Caco-2 (cell line): Measurements from ENCODE around the gene MYO1F. TPM values are rescaled to one million over a fixed set of nuclear protein-coding genes. Genes with fewer than 3 reads are reported as not detected.

Experiments used
- BruUV-seq: library from RNA; stranded (reverse); fragments of 400-500 nt; replicated peaks from 2 replicates; lab custom pipeline; 2021; lab: Mats Ljungman, UMichigan
- CTCF ChIA-PET: fragments of 300-600 bp; sonication (Branson Sonifier 250); formaldehyde crosslinking; loops from one replicate; lab custom pipeline; 2022; ENCODE audit warnings: antibody characterized with exemption; lab: Charles Lee
- POLR2A ChIA-PET: fragments of 300-600 bp; sonication (Branson Sonifier 250); formaldehyde crosslinking; loops from one replicate; lab custom pipeline; 2022; ENCODE audit warnings: antibody characterized with exemption; lab: Charles Lee
- DNase-seq, 2 experiments: peaks; one replicate each; pipeline versions ENCODE4 v3.0.0 to v3.0.0-alpha.2; 2020 to 2022
- H3K27me3 ChIP-seq: replicated peaks from 2 replicates; pipeline ENCODE4 v1.6.0; 2011; ENCODE audit warnings: low read length; ENCODE audit not compliant: control insufficient read depth, insufficient read depth
- H3K36me3 ChIP-seq: 2 replicates; pipeline ENCODE4 v1.5.1; 2011; ENCODE audit warnings: low read length; ENCODE audit not compliant: control insufficient read depth, insufficient read depth
- H3K4me1 ChIP-seq: fragments of 250-450 bp; sonication (Bioruptor Pico); 2 replicates; pipeline ENCODE4 v1.5.1; 2020; ENCODE audit warnings: mild to moderate bottlenecking
- H3K4me3 ChIP-seq: 2 replicates; pipeline ENCODE4 v1.5.1; 2011; ENCODE audit warnings: low read depth, mild to moderate bottlenecking, control low read depth, low read length
- H3K9me3 ChIP-seq: fragments of 250-450 bp; sonication (Bioruptor Pico); 2 replicates; pipeline ENCODE4 v1.5.1; 2020; ENCODE audit warnings: mild to moderate bottlenecking, moderate library complexity
- H3K27ac Mint-ChIP-seq: one replicate; pipeline ENCODE4 v1.8.0; 2022; ENCODE audit warnings: mixed read lengths; ENCODE audit not compliant: unreplicated experiment
- H3K27me3 Mint-ChIP-seq: one replicate; pipeline ENCODE4 v1.8.0; 2022; ENCODE audit warnings: mixed read lengths; ENCODE audit not compliant: insufficient read depth, unreplicated experiment
- H3K36me3 Mint-ChIP-seq: one replicate; pipeline ENCODE4 v1.8.0; 2022; ENCODE audit warnings: mild to moderate bottlenecking, mixed read lengths; ENCODE audit not compliant: insufficient read depth, unreplicated experiment
- H3K4me1 Mint-ChIP-seq: one replicate; pipeline ENCODE4 v1.8.0; 2022; ENCODE audit warnings: low read depth, mixed read lengths; ENCODE audit not compliant: unreplicated experiment
- H3K4me3 Mint-ChIP-seq: one replicate; pipeline ENCODE4 v1.8.0; 2022; ENCODE audit warnings: mild to moderate bottlenecking, moderate library complexity, mixed read lengths; ENCODE audit not compliant: unreplicated experiment
- H3K9me3 Mint-ChIP-seq: one replicate; pipeline ENCODE4 v1.8.0; 2022; ENCODE audit warnings: mixed read lengths; ENCODE audit not compliant: unreplicated experiment
- intact Hi-C: fragments of 100-400 bp; cut with micrococcal nuclease; formaldehyde crosslinking; loops from one replicate; pipeline ENCODE4 v1.10.0; 2022; ENCODE audit not compliant: unreplicated experiment
- total RNA-seq: library from RNA; stranded (reverse); gene quantifications from 2 replicates; pipeline ENCODE4 v1.2.3, GENCODE V29; 2022
- TF ChIP-seq, protein P1 (sequence below), 2 experiments: fragments of 200-600 bp in 1 of 2; IDR thresholded peaks; 1 replicate in 1 of 2; 2 replicates in 1 of 2; pipeline versions ENCODE4 v1.5.1 to v1.8.0; 2011 to 2022; ENCODE audit warnings: antibody characterized with exemption in 1 of 2, control low read depth in 1 of 2, inconsistent platforms in 1 of 2, low read depth in 1 of 2, low read length in 1 of 2, mild to moderate bottlenecking in 1 of 2, moderate library complexity in 1 of 2; ENCODE audit not compliant: insufficient read depth in 1 of 2, severe bottlenecking in 1 of 2, unreplicated experiment in 1 of 2

Gene MYO1F
- total RNA-seq, 1 experiment from 2014 or later = 0.25 TPM

DNA sequence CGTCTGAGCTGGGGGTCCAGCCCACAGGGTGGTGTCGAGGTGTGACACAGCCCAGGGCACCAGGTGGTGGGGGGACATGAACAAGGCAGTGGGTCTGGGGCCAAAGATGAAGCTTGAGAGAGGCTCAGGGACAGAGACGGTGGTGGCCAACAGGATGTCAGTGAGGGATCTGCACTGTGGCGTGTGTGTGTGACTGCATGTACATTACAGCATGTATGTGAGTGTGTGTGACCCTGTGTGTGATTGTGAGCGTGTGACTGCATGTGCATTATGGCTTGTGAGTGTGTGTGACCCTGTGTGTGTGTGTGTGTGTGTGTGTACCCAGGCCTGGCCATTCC lies 31.7 kb upstream of the MYO1F start:
- H3K9me3 ChIP-seq = peaks cover 7% of the 10 kb centered on the region
- TF ChIP-seq, protein P1, sequence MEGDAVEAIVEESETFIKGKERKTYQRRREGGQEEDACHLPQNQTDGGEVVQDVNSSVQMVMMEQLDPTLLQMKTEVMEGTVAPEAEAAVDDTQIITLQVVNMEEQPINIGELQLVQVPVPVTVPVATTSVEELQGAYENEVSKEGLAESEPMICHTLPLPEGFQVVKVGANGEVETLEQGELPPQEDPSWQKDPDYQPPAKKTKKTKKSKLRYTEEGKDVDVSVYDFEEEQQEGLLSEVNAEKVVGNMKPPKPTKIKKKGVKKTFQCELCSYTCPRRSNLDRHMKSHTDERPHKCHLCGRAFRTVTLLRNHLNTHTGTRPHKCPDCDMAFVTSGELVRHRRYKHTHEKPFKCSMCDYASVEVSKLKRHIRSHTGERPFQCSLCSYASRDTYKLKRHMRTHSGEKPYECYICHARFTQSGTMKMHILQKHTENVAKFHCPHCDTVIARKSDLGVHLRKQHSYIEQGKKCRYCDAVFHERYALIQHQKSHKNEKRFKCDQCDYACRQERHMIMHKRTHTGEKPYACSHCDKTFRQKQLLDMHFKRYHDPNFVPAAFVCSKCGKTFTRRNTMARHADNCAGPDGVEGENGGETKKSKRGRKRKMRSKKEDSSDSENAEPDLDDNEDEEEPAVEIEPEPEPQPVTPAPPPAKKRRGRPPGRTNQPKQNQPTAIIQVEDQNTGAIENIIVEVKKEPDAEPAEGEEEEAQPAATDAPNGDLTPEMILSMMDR (IDR thresholded peaks at IDR 0.05; ENCODE audit: insufficient read depth in 1 of 2, low read depth in 1 of 2, low read length in 1 of 2, severe bottlenecking in 1 of 2, unreplicated experiment in 1 of 2) = no peak
- Mint-ChIP-seq H3K9me3 (no peaks in the 10 kb centered on the region), H3K27ac (peak overlapping the region; percentile 47), H3K4me1 (no peaks in the 10 kb centered on the region), H3K36me3 (no peaks in the 10 kb centered on the region), H3K4me3 (peak overlapping the region; percentile 58), H3K27me3 (no peaks in the 10 kb centered on the region)
- intact Hi-C loops = no loop called here
- CTCF ChIA-PET = interaction anchor here (0.8 kb wide), 1 partner anchor 29 kb away, joined by 3 read pairs; no protein-coding TSS in a partner anchor
- H3K27me3 ChIP-seq = no peaks in the 10 kb centered on the region
- H3K4me3 ChIP-seq = no peak overlapping the region
- POLR2A ChIA-PET = no interaction called here
- no peak for DNase-seq
- BruUV-seq = no TSS peak
- H3K4me1 ChIP-seq = no peaks in the 10 kb centered on the region
- no peaks in the 10 kb centered on the region for H3K36me3 ChIP-seq

GRCh38 chr19:8607386-8607785 lies 30.1 kb upstream of the MYO1F start:
- Histone ChIP-seq H3K4me3 (no peak overlapping the region), H3K4me1 (no peaks in the 10 kb centered on the region), H3K9me3 (peaks cover 7% of the 10 kb centered on the region), H3K36me3 (no peaks in the 10 kb centered on the region), H3K27me3 (no peaks in the 10 kb centered on the region)
- ChIA-PET CTCF (no interaction called here), POLR2A (no interaction called here)
- Mint-ChIP-seq H3K9me3 (peaks cover 5% of the 10 kb centered on the region), H3K4me1 (no peaks in the 10 kb centered on the region), H3K27me3 (no peaks in the 10 kb centered on the region), H3K36me3 (no peaks in the 10 kb centered on the region), H3K4me3 (no peak overlapping the region), H3K27ac (no peak overlapping the region)
- no peak for DNase-seq
- no TSS peak for BruUV-seq
- TF ChIP-seq, protein P1 (IDR thresholded peaks at IDR 0.05; ENCODE audit: insufficient read depth in 1 of 2, low read depth in 1 of 2, low read length in 1 of 2, severe bottlenecking in 1 of 2, unreplicated experiment in 1 of 2) = no peak
- intact Hi-C loops = no loop called here

DNA sequence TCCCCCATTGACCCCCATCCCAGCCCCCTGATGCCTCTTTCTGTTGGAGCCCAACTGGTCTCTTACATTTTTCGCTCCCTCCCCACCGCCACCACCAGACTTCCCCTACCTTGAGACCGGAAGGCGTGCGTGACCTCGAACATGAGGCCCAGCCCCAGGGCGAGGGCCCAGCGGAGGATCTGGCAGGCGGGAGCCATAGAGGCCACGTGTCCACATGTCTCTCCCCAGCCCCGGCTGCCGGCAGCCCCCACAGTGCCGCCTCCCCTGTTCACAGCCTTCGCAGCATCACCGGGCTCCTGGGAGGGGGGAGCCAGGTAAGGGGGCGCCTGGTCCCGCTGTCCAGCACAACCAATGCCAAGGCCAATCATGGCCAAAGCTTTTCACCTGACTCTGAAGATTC lies 28.3 kb upstream of the MYO1F start:
- intact Hi-C loops = no loop called here
- Histone ChIP-seq H3K4me3 (no peak overlapping the region), H3K36me3 (no peaks in the 10 kb centered on the region), H3K27me3 (no peaks in the 10 kb centered on the region), H3K9me3 (peaks cover 7% of the 10 kb centered on the region), H3K4me1 (no peaks in the 10 kb centered on the region)
- BruUV-seq = no TSS peak
- Mint-ChIP-seq H3K9me3 (peaks cover 13% of the 10 kb centered on the region), H3K4me3 (no peak overlapping the region), H3K4me1 (no peaks in the 10 kb centered on the region), H3K27me3 (no peaks in the 10 kb centered on the region), H3K27ac (no peak overlapping the region), H3K36me3 (peaks cover 5% of the 10 kb centered on the region)
- DNase-seq = no peak
- ChIA-PET CTCF (interaction anchor here (0.5 kb wide), 1 partner anchor 10 kb away, joined by 6 read pairs; no protein-coding TSS in a partner anchor), POLR2A (no interaction called here)
- TF ChIP-seq, protein P1 (IDR thresholded peaks at IDR 0.05; ENCODE audit: insufficient read depth in 1 of 2, low read depth in 1 of 2, low read length in 1 of 2, severe bottlenecking in 1 of 2, unreplicated experiment in 1 of 2) = no peak
